WI38 (cell line): Measurements from ENCODE around the gene KIAA0232.

Experiments
- H3K4me3 ChIP-seq: 2 replicates; pipeline ENCODE4 v1.5.1; 2011; ENCODE audit warnings: low read depth, mild to moderate bottlenecking, control low read depth, low read length
- CTCF ChIP-seq: IDR thresholded peaks from 2 replicates; pipeline ENCODE4 v1.5.1; 2012; ENCODE audit warnings: low read depth, mild to moderate bottlenecking, control low read depth, low read length

The KIAA0232 gene

GRCh38 chr4:6778435-6778834 lies 4.1 kb upstream of the KIAA0232 start:
- TF ChIP-seq CTCF = no peak
- no peak overlapping the region for H3K4me3 ChIP-seq

- TF ChIP-seq CTCF = no peak
Measured at GRCh38 chr4:6779667-6780565, 2.6 kb upstream of the KIAA0232 start.

GRCh38 chr4:6781113-6781512 lies 1.4 kb upstream of the KIAA0232 start:
- no peak for TF ChIP-seq CTCF

More at GRCh38 chr4:6779667-6780565, 2.6 kb upstream of the KIAA0232 start:
- no peak overlapping the region for H3K4me3 ChIP-seq

GRCh38 chr4:6781561-6781960 lies 966 bp upstream of the KIAA0232 start:
- H3K4me3 ChIP-seq = no peak overlapping the region
- TF ChIP-seq CTCF = no peak

More at GRCh38 chr4:6781113-6781512, 1.4 kb upstream of the KIAA0232 start:
- no peak overlapping the region for H3K4me3 ChIP-seq

GRCh38 chr4:6782846-6783110 lies 251 bp downstream of the KIAA0232 start:
- H3K4me3 ChIP-seq = peak overlapping the region; percentile 98
- TF ChIP-seq CTCF = no peak

- H3K4me3 ChIP-seq = peak overlapping the region; percentile 98
- no peak for TF ChIP-seq CTCF
Measured at GRCh38 chr4:6783111-6783981, 819 bp downstream of the KIAA0232 start.

GRCh38 chr4:6785572-6785925 lies 3.0 kb downstream of the KIAA0232 start:
- no peak for TF ChIP-seq CTCF
- no peak overlapping the region for H3K4me3 ChIP-seq
